Mucosa of stomach (tissue), 1 donor: Measurements from ENCODE around the gene TINCR.
"Not testable (repeated sequence)": the region's sequence is repeated elsewhere in the genome, so short reads cannot be mapped to it uniquely, and the experiment has no call there.

Source experiments
- H3K27me3 ChIP-seq: one replicate; pipeline ENCODE4 v1.7.0; 2013; ENCODE audit warnings: mild to moderate bottlenecking, low read length; ENCODE audit not compliant: control insufficient read depth, insufficient read depth
- H3K36me3 ChIP-seq: one replicate; pipeline ENCODE4 v1.7.0; 2013; ENCODE audit warnings: low read length; ENCODE audit not compliant: control insufficient read depth, insufficient read depth
- H3K4me1 ChIP-seq: one replicate; pipeline ENCODE4 v1.7.0; 2013; ENCODE audit warnings: mild to moderate bottlenecking, low read length; ENCODE audit not compliant: control insufficient read depth, insufficient read depth
- H3K4me3 ChIP-seq: one replicate; pipeline ENCODE4 v1.7.0; 2013; ENCODE audit warnings: low read length
- H3K9ac ChIP-seq: one replicate; pipeline ENCODE4 v1.7.0; 2013; ENCODE audit warnings: mild to moderate bottlenecking, low read length, moderate library complexity
- H3K9me3 ChIP-seq: one replicate; pipeline ENCODE4 v1.7.0; 2013; ENCODE audit warnings: mild to moderate bottlenecking, low read length, moderate library complexity; ENCODE audit not compliant: control insufficient read depth
- donor health status: Pancreatic carcinoma.

TINCR gene

DNA sequence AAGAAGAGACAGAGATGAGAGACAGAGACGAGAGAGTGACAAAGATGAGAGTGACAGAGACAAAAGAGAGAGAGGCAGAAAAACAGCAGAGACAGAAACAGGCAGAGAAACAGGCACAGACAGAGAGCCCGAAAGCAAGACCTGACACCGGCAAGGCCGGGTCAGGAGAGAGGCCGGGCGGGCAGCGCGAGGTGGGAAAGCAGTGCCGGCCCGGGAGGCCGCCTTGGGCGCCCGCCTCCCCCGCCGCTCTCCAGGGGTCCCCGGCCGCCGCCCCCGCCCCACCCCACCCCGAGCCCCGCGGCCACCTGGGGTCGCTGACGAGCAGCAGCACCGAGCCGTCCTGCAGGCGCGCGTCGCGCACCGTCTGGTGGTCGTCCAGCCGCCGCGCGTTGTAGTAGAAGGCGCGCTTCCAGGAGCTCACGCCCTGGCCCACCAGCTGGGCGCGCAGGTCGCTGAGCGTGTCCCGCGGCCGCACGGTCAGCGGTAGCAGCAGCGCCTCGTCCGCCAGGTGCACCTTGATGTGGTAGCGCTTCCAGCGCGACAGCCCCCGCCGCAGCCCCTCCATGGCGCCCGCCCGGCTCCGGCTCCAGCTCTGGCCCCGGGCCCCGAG lies at the start of gene TINCR:
Gene TINCR (minus strand): TSS at position 594 of the 610 bp plus-strand sequence.
- H3K4me3 ChIP-seq, result no peak within 1 kb of the TSS
- no peaks in the 10 kb centered on the region for H3K9me3 ChIP-seq
- H3K27me3 ChIP-seq, result peaks cover 38% of the 10 kb centered on the region
- no peak within 1 kb of the TSS for H3K9ac ChIP-seq
- H3K4me1 ChIP-seq, result peaks cover 3% of the 10 kb centered on the region
- H3K36me3 ChIP-seq, result no peaks in the 10 kb centered on the region

DNA sequence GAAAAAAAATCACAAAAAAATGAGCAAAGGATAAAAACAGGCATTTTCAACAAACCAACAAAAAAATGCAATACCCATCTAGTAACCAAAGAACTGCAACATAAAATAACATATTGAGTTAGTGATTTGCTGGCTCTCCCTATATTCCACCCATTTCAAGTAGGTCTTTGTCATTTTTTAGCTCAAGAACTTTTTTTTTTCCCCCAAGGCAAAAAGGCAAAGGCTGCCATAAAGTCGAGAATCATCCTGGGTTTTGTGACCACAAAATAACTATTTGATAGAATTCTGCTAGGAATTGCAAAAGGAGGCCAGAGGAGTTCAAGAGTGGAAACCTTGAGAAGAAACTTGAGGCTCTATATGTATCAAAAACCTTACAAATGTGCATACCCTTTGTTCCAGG lies 49.3 kb upstream of the TINCR start:
- no peaks in the 10 kb centered on the region for H3K9me3 ChIP-seq
- no peak overlapping the region for H3K4me3 ChIP-seq
- no peaks in the 10 kb centered on the region for H3K27me3 ChIP-seq
- H3K4me1 ChIP-seq, result peaks cover 16% of the 10 kb centered on the region
- H3K9ac ChIP-seq, result no peak overlapping the region
- H3K36me3 ChIP-seq, result peaks cover 32% of the 10 kb centered on the region

GRCh38 chr19:5615756-5616327 lies 48.1 kb upstream of the TINCR start:
- H3K9ac ChIP-seq, result no peak overlapping the region
- H3K27me3 ChIP-seq, result no peaks in the 10 kb centered on the region
- no peaks in the 10 kb centered on the region for H3K9me3 ChIP-seq
- H3K4me1 ChIP-seq, result peaks cover 7% of the 10 kb centered on the region
- no peak overlapping the region for H3K4me3 ChIP-seq
- H3K36me3 ChIP-seq, result peaks cover 32% of the 10 kb centered on the region

- H3K9ac ChIP-seq, result no peak overlapping the region
- H3K9me3 ChIP-seq, result no peaks in the 10 kb centered on the region
- H3K27me3 ChIP-seq, result no peaks in the 10 kb centered on the region
- H3K36me3 ChIP-seq, result peaks cover 23% of the 10 kb centered on the region
- H3K4me1 ChIP-seq, result no peaks in the 10 kb centered on the region
- no peak overlapping the region for H3K4me3 ChIP-seq
These were observed 45.4 kb upstream of the TINCR start for GRCh38 chr19:5612891-5613865.

DNA sequence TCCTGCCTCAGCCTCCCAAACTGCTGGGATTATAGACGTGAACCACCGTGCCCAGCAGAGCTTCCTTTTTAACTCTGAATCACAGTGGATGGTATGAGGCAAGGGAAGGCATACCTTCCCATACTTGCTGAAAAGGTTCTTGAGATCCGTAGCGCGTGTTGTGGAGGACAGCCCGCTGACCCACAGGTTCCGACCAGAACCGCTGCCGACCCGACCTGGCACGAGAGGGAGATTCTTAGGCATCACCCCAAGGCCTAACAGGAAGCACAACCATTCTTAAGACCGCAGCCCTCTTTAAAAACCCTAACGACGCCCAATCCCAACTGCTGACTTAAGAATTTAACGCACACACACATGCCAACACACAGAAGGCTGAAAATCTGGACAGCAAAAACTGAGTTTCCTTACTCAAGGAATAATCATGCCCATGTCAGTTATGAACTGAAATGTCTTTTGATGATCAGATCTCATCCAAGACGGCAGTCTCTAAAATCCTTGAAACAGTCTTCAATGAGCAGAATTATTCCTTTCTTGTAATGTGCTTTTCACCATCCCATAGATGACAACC lies 42.2 kb upstream of the TINCR start:
- H3K36me3 ChIP-seq, result peaks cover 27% of the 10 kb centered on the region
- no peaks in the 10 kb centered on the region for H3K4me1 ChIP-seq
- H3K9ac ChIP-seq, result no peak overlapping the region
- no peaks in the 10 kb centered on the region for H3K27me3 ChIP-seq
- H3K9me3 ChIP-seq, result no peaks in the 10 kb centered on the region
- no peak overlapping the region for H3K4me3 ChIP-seq

GRCh38 chr19:5608766-5609165 lies 41.0 kb upstream of the TINCR start:
- H3K9me3 ChIP-seq, H3K4me1 ChIP-seq, H3K27me3 ChIP-seq, H3K4me3 ChIP-seq, H3K9ac ChIP-seq: not testable (repeated sequence)
- H3K36me3 ChIP-seq, result peaks cover 18% of the 10 kb centered on the region

DNA sequence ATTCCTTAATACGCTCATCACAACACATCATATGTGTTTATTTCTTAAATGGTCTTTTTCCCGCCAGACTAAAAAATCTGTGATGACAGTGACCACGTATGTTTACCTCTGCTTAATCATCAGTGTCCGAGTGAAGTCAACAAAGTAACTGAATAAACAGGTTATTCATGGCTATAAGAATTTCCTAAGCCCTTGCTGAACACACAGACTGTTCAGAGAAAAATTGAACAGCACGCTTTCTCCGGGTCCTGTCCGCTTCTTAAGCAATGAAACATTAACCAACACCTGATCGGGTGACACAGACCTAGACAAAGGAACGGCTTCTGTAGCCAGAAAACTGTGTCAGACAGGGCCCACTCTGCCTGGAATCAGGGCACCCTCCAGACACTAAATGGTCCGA lies 40.5 kb upstream of the TINCR start:
- H3K9ac ChIP-seq, result no peak overlapping the region

DNA sequence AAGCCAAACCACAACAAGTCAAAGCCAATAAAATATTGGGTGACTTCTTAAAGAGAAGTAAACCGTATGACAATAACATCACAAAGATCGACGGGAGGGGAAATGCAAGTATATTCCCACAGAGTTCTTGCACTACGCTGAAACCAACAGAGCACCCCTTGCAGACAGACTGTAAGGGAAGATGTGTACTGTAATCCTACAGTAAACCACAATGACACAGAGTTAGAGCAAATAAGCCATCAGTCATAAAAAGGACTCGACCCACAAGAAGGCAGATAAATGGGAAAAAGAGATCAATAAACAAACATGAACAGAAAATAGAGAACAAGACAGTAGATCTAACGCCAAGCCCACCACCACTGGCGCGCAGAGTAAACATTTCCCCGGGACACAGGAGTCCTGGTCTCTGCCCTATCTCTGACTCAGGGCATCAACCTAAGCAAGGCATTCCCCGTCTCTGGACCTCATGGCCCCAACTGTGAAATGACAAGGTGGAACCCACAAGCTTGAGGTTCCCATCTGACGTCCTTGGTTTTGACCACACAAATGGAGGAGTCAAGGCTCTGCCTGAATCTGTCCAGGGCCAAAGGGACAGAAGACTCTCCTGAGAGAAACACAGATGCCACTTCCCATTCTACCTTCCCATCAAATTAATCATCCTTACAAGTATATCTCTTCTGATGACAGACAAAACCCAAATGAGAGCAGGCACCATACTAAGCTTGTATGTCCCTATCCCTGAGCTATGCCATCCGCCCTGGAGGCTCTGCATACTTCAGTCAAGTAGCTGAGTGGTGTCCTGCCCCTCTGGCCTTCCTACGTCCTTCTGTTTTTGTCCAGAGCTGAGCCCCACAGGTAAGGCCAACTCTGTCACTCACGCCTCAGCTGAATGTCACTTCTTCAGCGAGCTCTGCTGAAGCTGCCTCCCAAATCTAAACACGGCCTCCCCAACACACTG lies 39.8 kb upstream of the TINCR start:
- Histone ChIP-seq H3K9me3 (no peaks in the 10 kb centered on the region), H3K4me1 (no peaks in the 10 kb centered on the region), H3K4me3 (no peak overlapping the region), H3K36me3 (peaks cover 9% of the 10 kb centered on the region), H3K27me3 (no peaks in the 10 kb centered on the region), H3K9ac (no peak overlapping the region)

More for the DNA sequence above, 40.5 kb upstream of the TINCR start:
- Histone ChIP-seq H3K27me3 (no peaks in the 10 kb centered on the region), H3K4me1 (no peaks in the 10 kb centered on the region), H3K4me3 (no peak overlapping the region), H3K9me3 (no peaks in the 10 kb centered on the region), H3K36me3 (peaks cover 14% of the 10 kb centered on the region)

DNA sequence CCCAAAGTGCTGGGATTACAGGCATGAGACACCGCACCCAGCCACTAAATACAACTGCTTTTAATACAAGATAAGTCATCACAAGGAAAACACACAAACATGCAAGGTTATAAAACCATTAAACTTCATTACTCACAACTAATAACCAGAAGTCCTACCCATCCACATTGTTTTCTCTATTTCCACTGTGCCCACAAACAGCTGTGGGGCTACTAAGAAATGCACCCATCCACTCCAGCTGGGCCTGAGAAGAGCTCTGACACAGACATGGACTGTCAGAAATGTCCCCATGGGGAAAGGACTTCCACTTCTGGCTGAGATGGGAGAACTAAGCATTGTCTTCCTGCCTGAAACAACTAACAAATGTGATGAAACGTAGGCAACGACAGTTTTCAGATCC lies 37.6 kb upstream of the TINCR start:
- Histone ChIP-seq H3K27me3 (no peaks in the 10 kb centered on the region), H3K9ac (no peak overlapping the region), H3K36me3 (peaks cover 9% of the 10 kb centered on the region), H3K9me3 (no peaks in the 10 kb centered on the region), H3K4me1 (no peaks in the 10 kb centered on the region), H3K4me3 (no peak overlapping the region)

DNA sequence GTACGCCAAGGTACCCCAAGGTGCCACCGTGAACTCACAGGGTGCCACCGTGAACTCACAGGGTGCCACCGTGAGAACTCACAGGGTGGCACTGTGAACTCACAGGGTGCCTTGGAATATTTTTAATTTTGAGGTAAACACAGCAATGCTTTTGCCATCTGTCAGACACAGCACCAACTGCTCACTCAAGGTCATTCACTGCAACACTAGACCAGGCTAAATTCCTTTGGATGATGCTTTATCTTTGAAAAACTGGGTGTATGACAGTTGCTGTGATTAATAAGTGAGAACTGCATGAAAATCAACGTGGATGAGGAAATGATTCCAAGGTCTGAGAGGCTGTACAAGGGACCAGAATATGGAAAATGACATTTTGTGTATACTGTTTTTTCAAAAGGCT lies 35.9 kb upstream of the TINCR start:
- H3K9ac ChIP-seq, result no peak overlapping the region
- H3K9me3 ChIP-seq, result no peaks in the 10 kb centered on the region
- no peak overlapping the region for H3K4me3 ChIP-seq
- no peaks in the 10 kb centered on the region for H3K4me1 ChIP-seq
- no peaks in the 10 kb centered on the region for H3K27me3 ChIP-seq
- peaks cover 9% of the 10 kb centered on the region for H3K36me3 ChIP-seq

GRCh38 chr19:5600797-5601196 lies 33.0 kb upstream of the TINCR start:
- H3K4me1 ChIP-seq, result no peaks in the 10 kb centered on the region
- peaks cover 5% of the 10 kb centered on the region for H3K36me3 ChIP-seq
- no peak overlapping the region for H3K4me3 ChIP-seq
- H3K9ac ChIP-seq, result no peak overlapping the region
- no peaks in the 10 kb centered on the region for H3K27me3 ChIP-seq
- H3K9me3 ChIP-seq, result no peaks in the 10 kb centered on the region
